Activated gamma-delta T cell treated with anti-CD3 and anti-CD28 coated beads, Interleukin-2, amount 50 U/mL, for 16 hours (primary cell): ENCODE results near the gene SLC24A3.

Source experiments
- DNase-seq: peaks from one replicate; pipeline ENCODE4 v3.0.0-alpha.2; 2020; ENCODE audit warnings: low read depth

SLC24A3 gene

DNA sequence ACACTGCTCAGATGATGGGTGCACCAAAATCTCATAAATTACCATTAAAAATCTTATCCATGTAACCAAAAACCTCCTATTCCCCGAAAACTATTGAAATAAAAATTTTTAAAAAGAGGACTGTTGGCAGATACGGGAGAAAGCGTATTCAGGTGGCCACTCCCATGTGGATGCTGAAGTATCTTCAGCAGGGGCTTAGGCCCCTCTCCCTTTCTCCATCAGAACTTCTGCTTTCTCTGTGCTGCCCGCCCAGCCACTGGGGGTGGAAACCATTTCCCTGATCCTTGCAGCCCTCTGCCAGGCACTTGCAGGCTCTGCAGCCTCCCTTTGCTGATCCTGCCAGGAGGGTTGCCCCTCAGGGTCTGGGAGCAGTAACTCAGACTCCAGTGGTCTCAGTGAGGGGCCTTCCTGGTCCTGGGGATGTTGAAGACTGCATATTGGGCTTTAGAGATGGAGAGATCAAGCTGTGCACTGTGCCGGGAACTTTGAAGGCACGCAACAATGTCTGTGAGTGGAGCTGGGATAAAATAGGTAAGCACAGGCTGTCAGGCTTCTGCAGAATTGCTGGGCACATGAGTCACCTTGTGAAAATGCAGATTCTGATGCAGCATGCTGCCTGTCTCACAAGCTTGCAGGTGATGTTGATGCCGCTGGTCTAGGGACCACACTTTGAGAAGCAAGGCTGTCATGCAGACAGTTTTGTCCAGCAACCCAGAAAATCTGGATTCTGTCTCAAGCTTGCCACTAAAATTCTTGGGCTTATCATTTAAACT, 59.6 kb downstream of the SLC24A3 start:
- no peak for DNase-seq

DNA sequence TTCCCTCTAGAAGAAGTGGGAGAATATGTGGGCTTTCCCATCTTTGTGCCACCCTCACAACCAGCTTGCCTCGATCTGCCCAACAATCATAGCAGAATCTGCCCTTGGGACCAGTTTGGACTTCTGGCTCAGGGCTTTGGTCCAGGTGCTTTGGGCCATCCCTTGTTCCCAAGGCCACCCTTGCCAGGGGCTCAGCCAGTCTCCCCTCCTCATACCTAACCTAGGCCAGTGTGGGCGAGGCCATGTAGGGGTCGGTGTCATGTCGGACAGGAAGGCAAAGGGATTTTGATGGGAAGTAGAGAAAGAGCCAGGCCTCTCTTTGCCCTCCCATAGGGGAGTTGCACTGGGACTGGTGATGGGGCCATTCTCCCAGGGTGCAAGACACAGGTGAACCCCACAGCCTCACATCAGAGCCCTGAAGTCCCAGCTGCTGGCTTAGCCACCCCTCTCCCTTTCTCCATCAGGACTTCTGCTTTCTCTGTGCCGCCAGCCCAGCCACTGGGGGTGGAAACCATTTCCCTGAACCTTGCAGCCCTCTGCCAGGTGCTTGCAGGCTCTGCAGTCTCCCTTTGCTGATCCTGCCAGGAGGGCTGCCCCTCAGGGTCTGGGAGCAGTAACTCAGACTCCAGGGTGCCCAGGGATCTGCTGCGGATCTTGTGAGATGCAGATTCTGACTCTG, 60.7 kb downstream of the SLC24A3 start:
- DNase-seq = no peak

GRCh38 chr20:19274001-19274400, 61.6 kb downstream of the SLC24A3 start:
- no peak for DNase-seq

DNA sequence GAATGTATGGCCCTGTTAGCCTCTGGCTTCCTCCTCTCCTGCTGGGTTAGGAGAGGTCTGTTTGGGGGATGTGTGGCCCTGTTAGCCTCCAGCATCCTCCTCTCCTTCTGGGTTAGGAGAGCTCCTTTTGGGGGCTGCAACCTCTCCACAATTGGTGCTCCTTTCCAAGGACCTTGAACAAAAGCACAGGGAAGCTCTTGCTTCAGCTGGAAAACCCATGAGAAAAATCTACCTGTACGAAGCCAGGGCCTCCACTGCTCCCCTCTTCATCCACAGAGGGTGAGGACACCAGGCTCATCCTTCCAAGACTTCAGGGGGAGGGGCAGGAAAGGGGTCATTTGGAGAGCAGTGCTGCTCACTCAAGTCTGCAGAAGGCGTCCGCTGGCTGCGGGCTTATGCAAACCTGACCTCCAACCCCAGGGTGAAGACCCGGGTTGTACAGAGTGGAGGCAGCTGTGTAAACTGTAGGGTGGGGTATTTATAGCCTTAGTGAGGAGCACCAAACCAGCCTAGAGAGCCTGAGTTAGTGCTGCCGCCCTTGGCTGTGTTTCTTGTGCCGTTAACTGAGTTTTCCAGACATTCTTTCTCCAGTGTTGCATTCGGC, 62.1 kb downstream of the SLC24A3 start:
- DNase-seq = no peak

DNA sequence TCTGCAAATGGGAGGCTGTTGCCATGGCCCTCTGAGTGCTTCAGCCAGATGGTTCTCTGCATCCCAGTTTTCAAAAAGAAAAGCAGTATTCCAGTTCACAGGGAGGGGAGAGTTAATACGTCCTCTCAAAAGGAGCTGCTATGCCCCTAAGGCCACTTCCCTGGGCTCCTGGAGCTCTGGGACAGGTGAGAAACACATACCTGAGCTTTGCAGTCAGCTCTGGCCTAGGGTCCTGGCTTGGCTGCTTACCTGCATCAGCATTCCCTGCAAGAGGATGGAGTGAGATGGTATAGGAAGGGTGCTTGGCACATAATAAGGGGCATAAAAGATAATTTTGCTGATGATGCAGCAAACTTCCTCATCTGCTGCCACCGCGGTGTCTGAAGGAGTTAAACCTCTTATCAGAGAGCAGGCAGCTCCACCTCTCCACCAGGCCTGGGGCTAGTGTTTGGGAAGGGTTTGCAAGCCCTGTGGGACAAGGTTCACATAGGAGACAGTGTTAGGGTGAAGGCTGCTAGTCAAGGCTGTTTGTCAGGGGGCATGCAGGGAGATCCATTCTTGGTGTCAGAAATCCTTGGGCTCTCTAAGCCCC, 62.7 kb downstream of the SLC24A3 start:
- DNase-seq = no peak

DNA sequence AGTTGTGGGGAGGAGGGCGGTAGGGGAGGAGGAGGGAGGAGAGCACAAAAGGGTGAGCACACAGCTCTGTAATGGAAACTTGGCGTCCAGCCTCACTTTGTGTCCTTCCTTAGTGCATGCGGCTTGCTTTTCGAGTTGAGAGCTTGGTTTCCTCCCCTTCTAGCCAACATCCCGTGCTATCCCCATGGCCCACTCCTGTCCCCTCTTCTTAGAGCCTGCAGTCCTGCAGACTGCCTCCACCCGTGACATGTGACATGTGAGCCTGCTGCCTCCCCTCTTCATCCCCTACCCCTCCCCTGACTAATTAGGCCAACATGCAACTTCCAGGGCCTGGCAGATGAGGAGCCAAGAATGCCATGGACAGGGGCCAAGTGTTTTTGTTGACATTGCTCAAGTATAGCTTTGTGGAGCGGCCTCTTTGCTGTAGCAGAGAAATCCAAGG, 63.2 kb downstream of the SLC24A3 start:
- DNase-seq = no peak

DNA sequence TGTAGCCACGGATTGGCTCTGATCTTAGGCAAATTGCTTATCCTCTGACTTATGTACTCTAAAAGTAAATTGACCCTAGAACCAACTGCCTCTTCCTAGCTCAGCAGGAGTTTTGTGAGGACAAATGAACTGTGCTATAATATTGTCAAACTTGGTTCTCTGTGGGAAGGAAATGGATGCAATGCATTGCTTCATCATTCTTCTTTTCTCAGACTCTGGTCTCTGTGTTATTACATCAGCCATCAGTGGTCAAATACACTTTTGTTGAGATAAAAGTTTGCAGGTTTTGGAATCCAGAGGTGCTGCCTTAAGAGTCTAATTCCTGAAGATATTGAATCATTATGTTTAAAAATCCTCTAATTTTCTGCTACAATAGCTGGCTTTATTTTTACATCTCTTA, 64.9 kb downstream of the SLC24A3 start:
- DNase-seq = no peak

DNA sequence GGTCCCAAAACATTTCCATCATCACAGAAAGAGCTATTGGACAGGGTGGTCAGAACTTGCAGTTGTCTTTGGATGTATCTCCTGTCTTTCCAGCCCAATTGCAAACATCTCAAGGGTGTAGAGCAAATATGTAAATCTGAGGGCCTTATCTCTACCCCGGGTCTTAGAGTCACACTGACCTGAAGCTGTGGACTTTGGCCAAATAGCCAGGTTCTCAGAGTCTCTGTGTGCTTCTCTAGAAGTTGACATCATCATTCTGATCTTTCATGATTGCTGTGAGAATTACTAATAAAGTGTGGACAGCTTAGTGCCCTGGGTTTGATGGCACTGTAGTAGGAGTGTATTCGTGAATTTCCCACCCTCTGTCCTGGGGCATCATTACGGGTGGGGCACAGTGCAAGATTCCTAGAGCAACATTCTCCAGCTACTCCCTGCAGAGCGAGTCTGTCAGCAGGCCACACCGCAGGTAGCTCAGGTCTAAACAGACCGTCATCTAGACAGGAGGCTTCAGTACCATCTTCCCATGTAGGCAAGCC, 71.1 kb downstream of the SLC24A3 start:
- no peak for DNase-seq

DNA sequence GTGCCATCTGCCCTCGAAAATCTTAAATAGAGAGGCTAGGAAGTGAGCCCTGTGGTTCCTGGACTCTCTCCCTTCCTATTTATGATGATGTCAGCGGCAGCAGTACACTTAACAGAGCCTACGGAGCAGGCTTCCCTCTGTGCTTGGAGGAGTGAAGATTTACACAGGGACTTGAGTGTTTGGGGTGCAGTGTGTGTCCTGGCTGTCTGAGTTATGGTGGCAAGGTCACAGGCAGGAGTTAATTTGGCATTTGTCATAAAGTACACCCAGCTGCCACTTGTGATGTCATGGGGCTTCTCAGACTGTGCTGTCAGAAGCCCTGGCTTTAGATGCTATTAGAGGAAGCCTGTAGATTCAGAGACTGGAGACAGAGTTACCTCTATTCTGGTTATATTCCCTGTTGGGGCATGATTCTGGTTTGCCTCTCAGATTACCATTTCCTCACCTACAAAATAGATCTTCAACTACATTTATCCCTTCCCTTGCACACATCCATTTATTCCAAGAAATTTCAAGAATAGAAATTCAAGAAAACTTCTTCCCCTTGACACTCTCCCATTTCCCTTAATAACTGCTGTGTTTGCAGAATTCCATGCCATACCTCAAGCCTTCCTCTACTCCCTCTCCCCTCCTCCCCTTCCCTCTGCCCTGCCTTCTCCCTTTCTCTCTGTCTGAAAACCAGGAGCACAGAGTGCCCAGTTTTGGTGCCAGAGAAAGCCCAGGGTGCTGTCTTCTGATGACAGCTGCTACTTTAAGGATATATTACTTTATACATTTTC, 72.1 kb downstream of the SLC24A3 start:
- DNase-seq = no peak

DNA sequence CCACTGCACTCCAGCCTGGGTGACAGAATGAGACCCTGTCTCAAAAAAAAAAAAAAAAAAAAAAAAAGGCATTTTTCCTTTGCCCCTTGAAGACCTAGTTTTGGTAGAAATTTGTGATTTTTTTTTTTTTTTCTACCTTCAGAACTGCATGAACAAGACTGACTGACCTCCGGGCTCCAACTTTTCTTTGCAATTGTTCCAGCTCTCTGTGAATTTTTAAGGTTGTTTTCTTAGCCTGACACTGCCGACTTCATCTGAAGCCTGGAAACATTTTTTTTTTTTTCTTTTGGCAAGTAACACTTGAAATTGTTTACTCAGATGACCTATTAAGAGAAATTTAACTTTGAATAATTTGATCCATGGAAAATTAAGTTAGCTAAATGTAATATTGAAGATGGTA, 73.0 kb downstream of the SLC24A3 start:
- DNase-seq = no peak

GRCh38 chr20:19288061-19288460, 75.6 kb downstream of the SLC24A3 start:
- DNase-seq = no peak

GRCh38 chr20:19288636-19289035, 76.2 kb downstream of the SLC24A3 start:
- no peak for DNase-seq

GRCh38 chr20:19289451-19289850, 77.0 kb downstream of the SLC24A3 start:
- no peak for DNase-seq

GRCh38 chr20:19291024-19291817, 78.8 kb downstream of the SLC24A3 start:
- no peak for DNase-seq

GRCh38 chr20:19291818-19292132, 79.3 kb downstream of the SLC24A3 start:
- DNase-seq = no peak

- no peak for DNase-seq
These were observed 79.8 kb downstream of the SLC24A3 start for GRCh38 chr20:19292254-19292653.

DNA sequence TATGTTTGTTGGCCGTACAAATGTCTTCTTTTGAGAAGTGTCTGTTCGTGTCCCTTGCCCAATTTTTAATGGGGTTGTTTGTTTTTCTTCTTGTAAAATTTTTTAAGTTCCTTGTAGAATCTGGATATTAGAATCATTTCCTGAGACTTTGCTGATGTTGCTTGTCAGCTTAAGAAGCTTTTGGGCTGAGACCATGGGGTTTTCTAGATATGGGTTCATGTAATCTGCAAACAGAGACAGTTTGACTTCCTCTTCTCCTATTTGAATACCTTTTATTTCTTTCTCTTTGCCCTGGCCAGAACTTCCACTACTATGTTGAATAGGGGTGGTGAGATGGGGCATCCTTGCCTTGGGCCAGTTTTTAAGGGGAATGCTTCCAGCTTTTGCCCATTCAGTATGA, 82.6 kb downstream of the SLC24A3 start:
- DNase-seq = no peak

DNA sequence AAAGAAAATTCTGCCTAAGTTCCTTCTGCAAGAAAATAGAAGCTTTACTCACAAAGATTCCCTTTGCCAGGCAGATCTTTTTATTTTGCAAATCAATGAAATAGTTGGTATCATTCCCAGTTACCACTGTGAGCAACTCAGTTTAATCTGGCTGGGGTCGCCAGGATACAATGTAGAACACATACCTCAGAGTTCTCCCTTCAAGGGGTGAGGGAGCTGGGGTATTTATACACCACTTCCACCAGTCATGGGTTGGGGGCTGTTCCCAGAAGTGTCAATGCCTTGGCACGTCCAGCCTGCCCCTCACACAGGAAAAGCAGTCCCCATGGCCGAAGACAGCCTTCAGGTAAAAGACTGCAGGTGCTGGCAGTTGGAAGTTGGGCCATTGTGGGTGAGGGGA, 86.2 kb downstream of the SLC24A3 start:
- no peak for DNase-seq

DNA sequence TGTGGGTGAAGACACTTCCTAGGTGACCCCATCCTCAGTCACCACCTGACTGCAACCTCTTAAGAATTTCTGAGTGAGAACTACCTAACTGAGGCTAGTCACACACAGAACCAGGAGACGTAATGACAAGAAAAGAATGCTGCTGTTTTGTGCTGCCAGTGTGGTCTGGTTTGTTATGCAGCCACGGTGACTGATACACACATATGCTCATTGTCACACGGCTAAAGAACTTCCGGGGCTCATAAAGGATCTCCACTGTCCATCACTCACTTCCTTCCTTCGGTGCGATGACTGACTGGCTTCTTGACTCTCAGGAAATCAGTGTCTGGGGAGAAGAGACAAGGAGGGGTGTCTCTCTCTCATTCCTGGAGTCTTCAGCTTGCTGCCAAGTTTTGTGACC, 88.0 kb downstream of the SLC24A3 start:
- DNase-seq = no peak

GRCh38 chr20:19301142-19301541, 88.7 kb downstream of the SLC24A3 start:
- DNase-seq = no peak

DNA sequence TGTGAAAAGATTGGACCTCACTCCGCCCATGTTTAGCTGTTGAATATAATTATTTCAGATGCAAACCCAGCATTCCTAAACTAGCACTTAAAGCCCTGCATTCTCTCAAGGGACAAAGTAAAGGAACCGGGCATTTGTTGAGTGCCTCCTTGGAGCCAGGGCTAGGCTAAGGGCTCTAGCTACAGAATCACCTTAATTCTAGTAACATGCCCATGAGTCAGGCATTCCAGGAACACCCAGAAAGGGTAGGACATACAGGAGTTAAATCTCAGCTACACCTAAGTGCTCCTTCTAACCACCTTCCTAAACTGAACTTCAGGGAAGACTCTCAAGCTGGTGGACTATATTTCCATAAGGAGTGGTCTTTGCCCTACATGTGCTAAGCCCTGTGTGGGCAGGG, 89.4 kb downstream of the SLC24A3 start:
- DNase-seq = no peak
